GM12874 (cell line): ENCODE measurements around the gene CEP120.

Source experiments
- TF ChIP-seq, protein P1 (sequence below): IDR thresholded peaks from 2 replicates; pipeline ENCODE4 v1.5.1; 2011; ENCODE audit warnings: low read depth, mild to moderate bottlenecking, control low read depth, low read length, moderate library complexity; ENCODE audit not compliant: insufficient read depth

The CEP120 gene

DNA sequence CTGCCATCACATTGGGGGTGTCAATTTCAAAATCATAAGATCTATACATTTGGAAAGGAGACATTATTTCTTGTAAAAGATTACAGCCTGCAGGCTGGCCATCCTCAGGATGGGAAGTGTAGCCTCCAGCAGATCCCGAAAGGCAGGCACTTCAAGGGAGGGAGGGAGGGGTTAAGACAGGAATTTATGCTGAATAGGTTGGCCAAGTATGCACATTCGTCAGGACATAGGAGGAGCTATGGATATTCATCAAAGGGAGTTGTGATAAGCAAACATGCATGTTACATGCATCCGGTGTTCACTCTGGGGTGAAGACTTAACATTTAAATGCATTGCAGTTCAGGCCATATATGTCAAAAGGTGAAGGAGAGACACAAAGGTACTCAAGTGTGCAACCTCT lies 119.4 kb downstream of the CEP120 start:
- TF ChIP-seq, protein P1, sequence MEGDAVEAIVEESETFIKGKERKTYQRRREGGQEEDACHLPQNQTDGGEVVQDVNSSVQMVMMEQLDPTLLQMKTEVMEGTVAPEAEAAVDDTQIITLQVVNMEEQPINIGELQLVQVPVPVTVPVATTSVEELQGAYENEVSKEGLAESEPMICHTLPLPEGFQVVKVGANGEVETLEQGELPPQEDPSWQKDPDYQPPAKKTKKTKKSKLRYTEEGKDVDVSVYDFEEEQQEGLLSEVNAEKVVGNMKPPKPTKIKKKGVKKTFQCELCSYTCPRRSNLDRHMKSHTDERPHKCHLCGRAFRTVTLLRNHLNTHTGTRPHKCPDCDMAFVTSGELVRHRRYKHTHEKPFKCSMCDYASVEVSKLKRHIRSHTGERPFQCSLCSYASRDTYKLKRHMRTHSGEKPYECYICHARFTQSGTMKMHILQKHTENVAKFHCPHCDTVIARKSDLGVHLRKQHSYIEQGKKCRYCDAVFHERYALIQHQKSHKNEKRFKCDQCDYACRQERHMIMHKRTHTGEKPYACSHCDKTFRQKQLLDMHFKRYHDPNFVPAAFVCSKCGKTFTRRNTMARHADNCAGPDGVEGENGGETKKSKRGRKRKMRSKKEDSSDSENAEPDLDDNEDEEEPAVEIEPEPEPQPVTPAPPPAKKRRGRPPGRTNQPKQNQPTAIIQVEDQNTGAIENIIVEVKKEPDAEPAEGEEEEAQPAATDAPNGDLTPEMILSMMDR, result no peak

DNA sequence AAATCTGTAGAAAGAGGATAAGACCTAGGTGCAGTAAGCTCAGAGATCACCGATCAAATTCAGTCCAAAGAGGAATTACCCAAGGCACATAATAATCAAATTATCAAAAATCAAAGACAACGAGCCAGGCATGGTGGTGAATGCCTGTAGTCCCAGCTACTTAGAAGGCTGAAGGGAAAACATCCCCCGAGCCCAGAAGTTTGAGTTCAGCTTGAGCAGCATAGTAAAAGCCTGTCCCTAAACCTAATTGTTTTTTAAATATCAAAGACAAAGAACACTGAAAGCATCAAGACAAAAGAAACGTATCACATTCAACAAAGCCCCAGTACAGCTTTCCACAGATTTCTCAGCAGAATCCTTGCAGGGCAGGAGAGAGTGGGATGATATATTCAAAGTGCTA lies 122.9 kb downstream of the CEP120 start:
- TF ChIP-seq, protein P1, result no peak

DNA sequence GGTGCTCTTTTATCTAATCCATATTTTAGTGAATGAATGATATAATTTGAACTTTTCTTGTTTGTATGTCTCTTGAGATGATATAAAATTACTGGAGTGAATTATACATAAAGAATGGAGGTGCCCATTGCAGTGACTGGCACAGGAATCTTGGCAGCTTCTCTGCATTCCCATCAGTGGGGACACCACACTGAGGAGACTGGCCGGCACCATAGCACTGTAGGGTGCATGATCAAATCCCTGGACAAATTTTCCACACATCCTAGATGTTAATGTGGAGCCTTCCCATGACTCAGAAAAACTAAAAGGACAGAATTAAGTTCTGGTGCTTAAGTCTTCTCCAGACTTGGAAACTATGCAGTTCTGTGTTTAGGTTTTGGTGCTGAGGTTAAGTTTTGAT lies 124.1 kb downstream of the CEP120 start:
- TF ChIP-seq, protein P1, result no peak

DNA sequence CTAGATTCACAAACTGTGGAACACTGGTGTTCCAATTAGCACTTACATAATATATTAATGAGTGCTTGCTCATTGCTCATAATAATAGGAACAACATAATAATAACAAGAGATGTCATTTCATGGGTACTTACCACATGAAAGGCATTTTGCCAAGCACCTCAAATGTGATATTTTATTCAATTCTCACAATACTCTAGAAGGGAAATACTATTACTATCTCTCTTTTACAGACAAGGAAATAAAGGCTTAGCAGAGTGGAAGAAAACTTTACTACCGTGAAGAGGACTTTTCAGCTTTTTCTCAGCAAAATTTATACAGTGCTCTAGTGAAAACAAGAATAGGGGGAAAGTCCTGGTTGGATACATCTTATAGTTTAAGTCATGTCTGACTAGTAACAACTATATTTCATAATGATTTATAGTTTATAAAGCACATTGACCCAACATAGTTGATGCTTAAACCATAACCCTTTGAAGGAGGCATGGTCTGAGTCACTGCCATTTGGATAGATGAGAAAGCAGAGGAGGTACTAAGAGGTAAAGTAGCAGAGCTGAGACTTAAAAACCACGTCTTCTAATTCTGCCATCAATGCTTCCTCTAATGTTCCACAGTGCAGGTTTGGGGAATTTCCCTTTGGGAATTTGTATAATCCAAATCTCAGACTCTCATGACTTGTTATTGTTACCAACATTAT lies 124.7 kb downstream of the CEP120 start:
- TF ChIP-seq, protein P1, result no peak

DNA sequence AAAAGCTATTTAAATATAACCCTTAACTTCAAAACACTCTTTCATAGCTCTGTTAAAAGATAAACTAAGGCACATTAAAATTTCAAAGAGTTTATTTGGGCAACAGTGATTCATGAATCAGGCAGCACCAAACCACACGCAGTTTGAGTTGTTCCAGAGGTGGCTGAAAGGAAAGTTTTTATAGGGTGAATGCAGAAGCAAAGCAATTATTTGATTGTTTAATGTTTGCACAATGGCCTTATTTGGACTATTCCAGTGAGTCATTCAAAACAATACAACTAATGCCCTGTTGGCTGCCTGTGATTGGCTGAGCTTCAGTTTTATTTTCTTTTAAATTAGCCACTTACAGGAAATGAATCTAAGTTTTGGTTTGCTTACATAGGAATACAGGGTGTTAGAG lies 125.3 kb downstream of the CEP120 start:
- TF ChIP-seq, protein P1, result no peak

DNA sequence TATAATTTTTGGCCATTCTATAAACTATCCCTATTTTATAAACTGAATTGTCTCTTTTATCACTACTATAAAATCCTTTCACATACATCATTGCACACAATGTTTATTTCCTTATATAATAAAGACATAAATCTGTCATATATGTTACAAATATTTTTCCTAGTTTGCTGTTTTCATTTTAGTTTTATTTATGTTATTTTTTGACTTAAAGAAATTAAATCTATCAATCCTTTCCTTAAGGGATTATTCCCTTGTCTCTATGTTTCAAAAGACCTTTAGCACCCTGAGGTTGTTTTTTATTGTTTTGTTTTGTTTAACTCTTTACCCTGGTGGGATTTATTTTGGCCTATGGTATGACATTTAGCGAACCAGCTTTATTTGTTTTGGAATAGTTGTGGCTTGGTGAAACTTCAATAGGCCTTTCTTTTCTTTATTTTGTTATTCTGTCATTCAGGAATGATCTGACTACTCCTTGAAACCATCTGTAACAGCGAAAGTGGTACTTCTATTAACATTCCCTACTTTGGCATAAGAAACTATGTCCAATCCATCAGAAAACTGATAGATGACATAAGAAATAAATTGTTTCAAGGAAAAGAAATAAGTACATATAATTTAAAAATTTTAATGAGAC lies 125.9 kb downstream of the CEP120 start:
- TF ChIP-seq, protein P1, result no peak
